ENCODE measurements around the gene DNAJC5. TPM values are rescaled to one million over a fixed set of nuclear protein-coding genes. Genes with fewer than 3 reads are reported as not detected.

The DNAJC5 gene
- total and polyA plus RNA-seq, 2 experiments from 2014 or later, result 9.4 to 37.7 TPM

Other genes starting within 250 kb of the DNAJC5 start
- gene STMN3, start 241.7 kb upstream of the DNAJC5 start, total RNA-seq, result 6.6 and 18.4 TPM in 2 replicates
- gene STMN3, start 241.7 kb upstream of the DNAJC5 start, polyA plus RNA-seq, result 5.7 and 9.9 TPM in 2 replicates
- 14.9 TPM in 2 replicates for gene RTEL1, start 236.8 kb upstream of the DNAJC5 start, total RNA-seq
- 14.8 and 15.8 TPM in 2 replicates for gene RTEL1, start 236.8 kb upstream of the DNAJC5 start, polyA plus RNA-seq
- 9.5 and 10.3 TPM in 2 replicates for gene TNFRSF6B, start 198.5 kb upstream of the DNAJC5 start, total RNA-seq
- gene TNFRSF6B, start 198.5 kb upstream of the DNAJC5 start, polyA plus RNA-seq, result 3.3 and 4.9 TPM in 2 replicates
- 46.1 and 61.3 TPM in 2 replicates for gene ARFRP1, start 187.2 kb upstream of the DNAJC5 start, total RNA-seq
- 75.0 and 85.1 TPM in 2 replicates for gene ARFRP1, start 187.2 kb upstream of the DNAJC5 start, polyA plus RNA-seq
- gene ZGPAT, start 187.1 kb upstream of the DNAJC5 start, total RNA-seq, result 36.3 and 48.8 TPM in 2 replicates
- 30.0 and 37.5 TPM in 2 replicates for gene ZGPAT, start 187.1 kb upstream of the DNAJC5 start, polyA plus RNA-seq
- gene LIME1, start 158.5 kb upstream of the DNAJC5 start, total RNA-seq, result 10.1 and 19.2 TPM in 2 replicates
- 7.0 and 17.4 TPM in 2 replicates for gene LIME1, start 158.5 kb upstream of the DNAJC5 start, polyA plus RNA-seq
- gene SLC2A4RG, start 155.3 kb upstream of the DNAJC5 start, total RNA-seq, result 79.2 and 177 TPM in 2 replicates
- 46.6 and 58.0 TPM in 2 replicates for gene SLC2A4RG, start 155.3 kb upstream of the DNAJC5 start, polyA plus RNA-seq
- 43.1 and 53.4 TPM in 2 replicates for gene ZBTB46, start 63.9 kb upstream of the DNAJC5 start, total RNA-seq
- gene ZBTB46, start 63.9 kb upstream of the DNAJC5 start, polyA plus RNA-seq, result 24.1 and 24.5 TPM in 2 replicates
- gene ABHD16B, start 33.6 kb upstream of the DNAJC5 start, total RNA-seq, result not detected in 2 replicates
- 3.4 and 4.6 TPM in 2 replicates for gene ABHD16B, start 33.6 kb upstream of the DNAJC5 start, polyA plus RNA-seq
- gene TPD52L2, start 29.9 kb upstream of the DNAJC5 start, total RNA-seq, result 103 and 105 TPM in 2 replicates
- 114 and 121 TPM in 2 replicates for gene TPD52L2, start 29.9 kb upstream of the DNAJC5 start, polyA plus RNA-seq
- 40.2 and 53.5 TPM in 2 replicates for gene UCKL1, start 61.3 kb downstream of the DNAJC5 start, total RNA-seq
- gene UCKL1, start 61.3 kb downstream of the DNAJC5 start, polyA plus RNA-seq, result 84.2 and 96.3 TPM in 2 replicates
- gene ZNF512B, start 74.8 kb downstream of the DNAJC5 start, total RNA-seq, result 41.6 and 45.8 TPM in 2 replicates
- 13.7 and 15.3 TPM in 2 replicates for gene ZNF512B, start 74.8 kb downstream of the DNAJC5 start, polyA plus RNA-seq
- gene SAMD10, start 84.5 kb downstream of the DNAJC5 start, total RNA-seq, result 20.3 and 20.8 TPM in 2 replicates
- gene SAMD10, start 84.5 kb downstream of the DNAJC5 start, polyA plus RNA-seq, result 22.6 and 36.5 TPM in 2 replicates
- 62.6 and 67.6 TPM in 2 replicates for gene PRPF6, start 86.0 kb downstream of the DNAJC5 start, total RNA-seq
- 73.5 and 78.7 TPM in 2 replicates for gene PRPF6, start 86.0 kb downstream of the DNAJC5 start, polyA plus RNA-seq
- gene C20orf204, start 141.1 kb downstream of the DNAJC5 start, total RNA-seq, result 0.88 and 2.2 TPM in 2 replicates
- gene C20orf204, start 141.1 kb downstream of the DNAJC5 start, polyA plus RNA-seq, result 0.35 and 0.76 TPM in 2 replicates
- gene SOX18, start 154.5 kb downstream of the DNAJC5 start, total RNA-seq, result 0.06 and 0.14 TPM in 2 replicates
- 3.5 TPM in 1 of 2 replicates, not detected in the other for gene SOX18, start 154.5 kb downstream of the DNAJC5 start, polyA plus RNA-seq
- gene TCEA2, start 168.1 kb downstream of the DNAJC5 start, total RNA-seq, result 96.0 and 97.3 TPM in 2 replicates
- gene TCEA2, start 168.1 kb downstream of the DNAJC5 start, polyA plus RNA-seq, result 157 and 169 TPM in 2 replicates
- gene RGS19, start 184.4 kb downstream of the DNAJC5 start, total RNA-seq, result 12.3 and 14.1 TPM in 2 replicates
- 9.0 and 12.9 TPM in 2 replicates for gene RGS19, start 184.4 kb downstream of the DNAJC5 start, polyA plus RNA-seq
- gene OPRL1, start 185.0 kb downstream of the DNAJC5 start, total RNA-seq, result 5.3 and 9.6 TPM in 2 replicates
- 2.1 and 2.9 TPM in 2 replicates for gene OPRL1, start 185.0 kb downstream of the DNAJC5 start, polyA plus RNA-seq
- gene LKAAEAR1, start 189.3 kb downstream of the DNAJC5 start, total RNA-seq, result 0.21 and 5.6 TPM in 2 replicates
- gene LKAAEAR1, start 189.3 kb downstream of the DNAJC5 start, polyA plus RNA-seq, result 0.47 and 2.2 TPM in 2 replicates
- gene NPBWR2, start 212.4 kb downstream of the DNAJC5 start, total RNA-seq, result not detected in 2 replicates
- not detected in 2 replicates for gene NPBWR2, start 212.4 kb downstream of the DNAJC5 start, polyA plus RNA-seq

All from cardiac muscle cell (in vitro differentiated cells and primary cell).